AG04449 (cell line): ENCODE results near the gene LGALS7.

Source experiments
- CTCF ChIA-PET: fragments of 350-600 bp; formaldehyde crosslinking; extraction: SDS; loops from one replicate; lab custom pipeline; 2021; ENCODE audit warnings: antibody characterized with exemption; lab: Yijun Ruan, JAX
- POLR2A ChIA-PET: fragments of 400-600, 350-600 bp; formaldehyde crosslinking; extraction: SDS; loops from one replicate; lab custom pipeline; 2020; ENCODE audit warnings: antibody characterized with exemption, inconsistent platforms; lab: Yijun Ruan, JAX
- DNase-seq: peaks from one replicate; pipeline ENCODE4 v3.0.0-alpha.2; 2010; ENCODE audit warnings: low read depth, low spot score
- H3K4me3 ChIP-seq: 2 replicates; pipeline ENCODE4 v1.5.1; 2011; ENCODE audit warnings: low read depth, mild to moderate bottlenecking, control low read depth, low read length
- CTCF ChIP-seq: IDR thresholded peaks from one replicate; pipeline ENCODE4 v1.5.1; 2011; ENCODE audit warnings: mild to moderate bottlenecking, moderate library complexity, low read length, control low read depth, inconsistent platforms; ENCODE audit not compliant: insufficient read depth; ENCODE audit errors: missing control alignments

LGALS7 gene

DNA sequence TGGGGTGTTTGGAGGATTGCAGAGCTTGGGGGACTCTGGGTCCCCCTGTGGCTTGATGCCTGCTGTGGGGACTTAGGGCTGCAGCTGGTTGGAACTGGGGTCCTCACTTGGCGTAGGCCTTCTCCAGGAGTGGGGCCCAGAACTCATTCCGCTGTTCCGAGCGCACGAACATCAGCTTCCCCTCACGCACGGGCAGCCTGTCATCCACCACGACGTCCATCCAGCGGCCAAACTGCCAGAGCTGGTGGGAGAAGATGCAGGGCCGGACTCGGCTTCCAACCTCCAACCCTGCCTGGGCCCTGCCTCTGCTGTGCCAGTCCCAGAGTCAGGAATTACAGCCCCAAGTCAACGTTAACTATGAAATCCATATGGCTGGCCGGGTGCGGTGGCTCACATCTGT is 31.6 kb downstream of the LGALS7 start:
- no peak for TF ChIP-seq CTCF
- no peak for DNase-seq
- ChIA-PET POLR2A (no interaction called here), CTCF (interaction anchor here (1.3 to 2.8 kb wide), 2 partner anchors 12 to 28 kb away, joined by 4 to 8 read pairs; no protein-coding TSS in a partner anchor)
- no peak overlapping the region for H3K4me3 ChIP-seq

DNA sequence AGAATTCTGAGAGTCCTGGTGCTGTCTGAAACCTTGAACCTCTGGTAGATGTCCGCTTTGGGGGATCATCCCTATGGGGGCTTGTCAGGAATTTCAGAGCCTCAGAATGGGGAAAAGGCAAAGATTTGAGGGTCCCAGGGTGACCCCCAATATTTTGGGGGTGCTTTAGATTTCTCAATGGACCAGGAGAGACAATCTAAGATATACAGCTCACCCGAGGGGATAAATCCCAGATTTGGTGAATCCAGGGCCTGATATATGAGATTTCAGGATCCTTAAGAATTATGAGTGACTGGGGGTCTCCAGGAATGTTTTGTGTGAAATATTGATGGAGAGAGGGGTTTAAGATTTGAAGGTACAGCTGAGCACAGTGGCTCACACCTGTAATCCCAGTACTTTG is 32.4 kb downstream of the LGALS7 start:
- ChIA-PET CTCF (interaction anchor here (1.3 to 2.8 kb wide), 2 partner anchors 11 to 28 kb away, joined by 4 to 8 read pairs; no protein-coding TSS in a partner anchor), POLR2A (no interaction called here)
- no peak for DNase-seq
- H3K4me3 ChIP-seq: no peak overlapping the region
- no peak for TF ChIP-seq CTCF

- no peak overlapping the region for H3K4me3 ChIP-seq
- CTCF ChIA-PET: interaction anchor here (1.3 to 2.8 kb wide), 2 partner anchors 10 to 29 kb away, joined by 4 to 8 read pairs; no protein-coding TSS in a partner anchor
- no peak for DNase-seq
- no peak for TF ChIP-seq CTCF
- POLR2A ChIA-PET: no interaction called here
Observed at GRCh38 chr19:38740257-38740592, 33.1 kb downstream of the LGALS7 start.

- POLR2A ChIA-PET: no interaction called here
- no peak for DNase-seq
- CTCF ChIA-PET: interaction anchor here (1.3 kb wide), 1 partner anchor 112 kb away, joined by 3 read pairs; no protein-coding TSS in a partner anchor
- no peak for TF ChIP-seq CTCF
- H3K4me3 ChIP-seq: no peak overlapping the region
Observed at GRCh38 chr19:38739440-38740256, 33.7 kb downstream of the LGALS7 start.

DNA sequence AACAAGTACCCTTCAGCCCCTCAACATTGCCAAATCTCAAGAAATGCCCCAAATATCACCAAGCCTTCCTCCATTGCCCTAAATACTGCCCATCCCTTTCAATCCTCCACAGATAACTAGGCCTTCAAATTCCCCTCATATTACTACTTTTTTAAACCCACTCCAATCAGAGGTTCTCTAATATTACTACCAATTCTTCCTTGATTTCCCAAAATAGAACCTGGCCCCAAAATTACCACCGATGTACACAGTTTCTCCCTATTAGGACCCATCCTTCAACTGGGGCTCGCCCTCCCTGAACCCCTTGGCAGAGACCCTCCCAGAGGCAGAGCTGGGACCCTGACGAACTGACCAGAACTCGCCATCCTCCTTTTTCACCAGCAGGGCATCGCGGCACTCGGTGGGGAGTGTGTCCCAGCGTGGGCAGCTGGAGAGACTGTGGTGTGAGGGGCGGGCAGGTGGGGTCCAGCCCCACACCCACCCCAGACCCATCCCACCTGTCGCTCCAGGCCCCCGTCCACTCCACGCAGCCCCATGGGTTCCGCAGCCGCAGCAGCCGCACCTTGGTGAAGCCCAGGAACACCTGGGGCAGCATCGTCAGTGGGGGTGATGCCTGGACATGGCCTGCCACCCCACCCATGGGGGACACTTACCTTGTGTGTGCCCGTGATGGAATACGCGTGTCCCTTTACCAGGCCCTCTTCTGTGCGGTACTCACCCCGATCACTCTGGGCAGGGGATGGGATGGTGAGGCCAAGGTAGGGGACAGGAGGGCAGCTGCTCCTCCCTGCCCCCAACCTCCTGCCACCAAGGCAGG is 35.2 kb downstream of the LGALS7 start:
- ChIA-PET POLR2A (no interaction called here), CTCF (interaction anchor here (0.7 to 1.3 kb wide), 2 partner anchors 111 to 113 kb away, joined by 3 read pairs; partner anchors contain the start of gene HNRNPL)
- DNase-seq: no peak
- no peak for TF ChIP-seq CTCF
- no peak overlapping the region for H3K4me3 ChIP-seq
